GM23338 (cell line): ENCODE data around the gene MORN4. TPM values are rescaled to one million over a fixed set of nuclear protein-coding genes. Genes with fewer than 3 reads are reported as not detected.

ENCODE experiments used
- ATAC-seq: fragments of 200-7000 bp; cut with Tn5 transposase; 3 replicates; pipeline ENCODE4 v1.9.1; 2020
- DNase-seq: peaks from one replicate; pipeline ENCODE4 v3.0.0-alpha.2; 2015; ENCODE audit warnings: low spot score
- H2AFZ ChIP-seq: fragments of 200-600 bp; sonication (generic); 2 replicates; pipeline ENCODE4 v1.8.0; 2016; ENCODE audit warnings: antibody characterized with exemption, mild to moderate bottlenecking, moderate library complexity
- H3F3A ChIP-seq: fragments of 200-600 bp; sonication (generic); replicated peaks from 2 replicates; pipeline ENCODE4 v1.8.0; 2017; ENCODE audit warnings: antibody characterized with exemption, mixed run types, low read depth
- H3K27ac ChIP-seq: fragments of 200-600 bp; sonication (generic); 2 replicates; pipeline ENCODE4 v1.6.1; 2016; ENCODE audit warnings: low read depth
- H3K27me3 ChIP-seq: fragments of 200-600 bp; sonication (generic); 2 replicates; pipeline ENCODE4 v1.8.0; 2016; ENCODE audit warnings: mild to moderate bottlenecking, mixed run types, moderate library complexity; ENCODE audit not compliant: insufficient read depth
- H3K36me3 ChIP-seq: fragments of 200-600 bp; sonication (generic); 2 replicates; pipeline ENCODE4 v1.8.0; 2016; ENCODE audit warnings: mild to moderate bottlenecking; ENCODE audit not compliant: insufficient read depth
- H3K4me1 ChIP-seq: fragments of 200-600 bp; sonication (generic); 2 replicates; pipeline ENCODE4 v1.8.0; 2016; ENCODE audit warnings: mild to moderate bottlenecking, moderate library complexity; ENCODE audit not compliant: insufficient read depth
- H3K4me2 ChIP-seq: fragments of 200-600 bp; sonication (generic); 2 replicates; pipeline ENCODE4 v1.7.1; 2017; ENCODE audit warnings: mixed run types
- H3K4me3 ChIP-seq: fragments of 200-600 bp; sonication (generic); 2 replicates; pipeline ENCODE4 v1.6.1; 2016; ENCODE audit warnings: mixed run types
- H3K79me2 ChIP-seq: fragments of 200-600 bp; sonication (generic); replicated peaks from 2 replicates; pipeline ENCODE4 v1.8.0; 2017; ENCODE audit warnings: mild to moderate bottlenecking; ENCODE audit not compliant: insufficient read depth
- H3K9me2 ChIP-seq: fragments of 200-600 bp; sonication (generic); 2 replicates; pipeline ENCODE4 v1.8.0; 2017; ENCODE audit not compliant: insufficient read depth
- H4K20me1 ChIP-seq: fragments of 200-600 bp; sonication (generic); replicated peaks from 2 replicates; pipeline ENCODE4 v1.8.0; 2017; ENCODE audit warnings: mild to moderate bottlenecking; ENCODE audit not compliant: insufficient read depth
- H3K27ac Mint-ChIP-seq: 2 replicates; pipeline ENCODE4 v1.8.0; 2020; ENCODE audit warnings: inconsistent platforms, mild to moderate bottlenecking, moderate library complexity, mixed read lengths
- H3K27me3 Mint-ChIP-seq: 3 replicates; pipeline ENCODE4 v1.8.0; 2022; ENCODE audit warnings: low read depth, mild to moderate bottlenecking, moderate library complexity, mixed read lengths, inconsistent platforms; ENCODE audit not compliant: insufficient read depth, poor library complexity
- H3K36me3 Mint-ChIP-seq: 3 replicates; pipeline ENCODE4 v1.8.0; 2021; ENCODE audit warnings: low read depth, mild to moderate bottlenecking, inconsistent platforms, moderate library complexity, mixed read lengths
- H3K4me1 Mint-ChIP-seq: 3 replicates; pipeline ENCODE4 v1.8.0; 2020; ENCODE audit warnings: mild to moderate bottlenecking, inconsistent platforms, mixed read lengths
- H3K4me3 Mint-ChIP-seq: 3 replicates; pipeline ENCODE4 v1.8.0; 2021; ENCODE audit warnings: moderate library complexity, mild to moderate bottlenecking, inconsistent platforms, mixed read lengths
- H3K9me3 Mint-ChIP-seq: 3 replicates; pipeline ENCODE4 v1.8.0; 2020; ENCODE audit warnings: moderate library complexity, mild to moderate bottlenecking, inconsistent platforms, mixed read lengths
- CREB1 ChIP-seq: fragments of 250-450 bp; sonication (Bioruptor Pico); IDR thresholded peaks from 2 replicates; pipeline ENCODE4 v1.5.0; 2020; ENCODE audit warnings: low read depth, mild to moderate bottlenecking, moderate library complexity
- EZH2 ChIP-seq: fragments of 200-600 bp; sonication (generic); IDR thresholded peaks from one replicate; pipeline ENCODE4 v1.8.0; 2017; ENCODE audit warnings: antibody characterized with exemption, mild to moderate bottlenecking, low read depth; ENCODE audit not compliant: unreplicated experiment
- EZH2phosphoT487 ChIP-seq: fragments of 200-600 bp; sonication (generic); IDR thresholded peaks from one replicate; pipeline ENCODE4 v1.8.1; 2018; ENCODE audit warnings: antibody characterized with exemption; ENCODE audit not compliant: unreplicated experiment
- JUNB ChIP-seq: IDR thresholded peaks from one replicate; pipeline ENCODE4 v1.6.1; 2016; ENCODE audit warnings: antibody characterized with exemption; ENCODE audit not compliant: unreplicated experiment
- NANOG ChIP-seq: IDR thresholded peaks from 2 replicates; pipeline ENCODE4 v1.6.1; 2016; ENCODE audit warnings: antibody characterized with exemption, borderline replicate concordance
- POLR2AphosphoS5 ChIP-seq: IDR thresholded peaks from 2 replicates; pipeline ENCODE4 v1.6.1; 2016; ENCODE audit warnings: antibody characterized with exemption, low read depth
- STAT1 ChIP-seq: IDR thresholded peaks from one replicate; pipeline ENCODE4 v1.6.1; 2016; ENCODE audit warnings: antibody characterized with exemption; ENCODE audit not compliant: unreplicated experiment
- ZNF114 ChIP-seq: fragments of 250-450 bp; sonication (Bioruptor Pico); IDR thresholded peaks from 2 replicates; pipeline ENCODE4 v1.5.0; 2020; ENCODE audit warnings: mild to moderate bottlenecking, moderate library complexity
- ZNF331 ChIP-seq: fragments of 250-450 bp; sonication (Bioruptor Pico); IDR thresholded peaks from 2 replicates; pipeline ENCODE4 v1.5.0; 2020; ENCODE audit warnings: low read depth, mild to moderate bottlenecking, moderate library complexity
- polyA plus RNA-seq: library from polyadenylated mRNA; unstranded; fragments of >200 nt; fragmentation: Nextera tagmentation; extraction: Ambion mirVana; gene quantifications from 2 replicates; pipeline ENCODE4 v1.2.1, GENCODE V29; 2016
- total RNA-seq: library from RNA; depleted of rRNA; stranded (reverse); fragments of >200 nt; shearing (Covaris generic); gene quantifications from 2 replicates; pipeline ENCODE4 v1.2.3, GENCODE V29; 2014
- TF ChIP-seq, protein P1 (sequence below): fragments of 250-450 bp; sonication (Bioruptor Pico); IDR thresholded peaks from 2 replicates; pipeline ENCODE4 v1.5.0; 2020; ENCODE audit warnings: mild to moderate bottlenecking, moderate library complexity
- TF ChIP-seq, protein P2 (sequence below), 2 experiments: fragments of 200-600 bp in 1 of 2; sonication (generic) in 1 of 2; conservative IDR thresholded peaks; 2 replicates each; pipeline versions ENCODE4 v1.5.1 to v1.6.1; 2016 to 2017; ENCODE audit warnings: antibody characterized with exemption in 2 of 2, low read depth in 2 of 2, mild to moderate bottlenecking in 2 of 2, moderate library complexity in 1 of 2
- TF ChIP-seq, protein P3 (sequence below): IDR thresholded peaks from one replicate; pipeline ENCODE4 v1.6.1; 2018; ENCODE audit warnings: antibody characterized with exemption; ENCODE audit not compliant: unreplicated experiment
- TF ChIP-seq, protein P4 (sequence below): IDR thresholded peaks from 2 replicates; pipeline ENCODE4 v1.6.1; 2016; ENCODE audit warnings: antibody characterized with exemption

The MORN4 gene
- total and polyA plus RNA-seq, 2 experiments from 2014 or later: 9.0 to 50.0 TPM

DNA sequence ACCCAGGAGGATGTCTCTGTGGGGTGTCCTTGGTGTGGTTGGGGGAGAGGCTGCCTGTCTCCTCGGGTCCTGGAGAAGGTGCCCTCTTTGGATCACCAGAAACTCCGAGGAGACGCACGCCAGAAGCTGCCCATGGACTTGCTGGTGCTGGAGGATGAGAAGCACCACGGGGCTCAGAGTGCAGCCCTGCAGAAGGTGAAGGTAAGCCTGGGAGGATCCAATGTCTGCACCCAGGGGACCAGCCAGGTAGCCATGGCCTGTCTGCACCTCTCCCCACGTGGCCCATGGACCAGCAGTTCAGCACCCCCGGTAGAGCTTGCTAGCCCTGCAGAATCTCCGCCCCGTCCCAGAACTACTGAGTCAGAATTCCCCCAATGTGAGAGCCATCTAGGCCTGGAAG is 55.6 kb downstream of the MORN4 start:
- DNase-seq (no peak), ATAC-seq (no peak)
- no peaks in the 10 kb centered on the region for H3K36me3 Mint-ChIP-seq
- Histone ChIP-seq H3K27me3 (no peaks in the 10 kb centered on the region), H3K27ac (no peak overlapping the region), H3K9me2 (no peaks in the 10 kb centered on the region), H3K4me3 (no peak overlapping the region), H3F3A (no peaks in the 10 kb centered on the region), H2AFZ (no peak overlapping the region), H3K36me3 (no peaks in the 10 kb centered on the region), H3K4me2 (no peak overlapping the region), H3K4me1 (no peaks in the 10 kb centered on the region), H4K20me1 (no peaks in the 10 kb centered on the region), H3K79me2 (no peaks in the 10 kb centered on the region)
- peaks cover 10% of the 10 kb centered on the region; the same call in 2 of the 3 replicates for H3K4me1 Mint-ChIP-seq
- peaks cover 5% of the 10 kb centered on the region for H3K27me3 Mint-ChIP-seq
- TF ChIP-seq EZH2phosphoT487: no peak
- TF ChIP-seq CREB1: no peak
- TF ChIP-seq EZH2: no peak
- TF ChIP-seq, protein P1, sequence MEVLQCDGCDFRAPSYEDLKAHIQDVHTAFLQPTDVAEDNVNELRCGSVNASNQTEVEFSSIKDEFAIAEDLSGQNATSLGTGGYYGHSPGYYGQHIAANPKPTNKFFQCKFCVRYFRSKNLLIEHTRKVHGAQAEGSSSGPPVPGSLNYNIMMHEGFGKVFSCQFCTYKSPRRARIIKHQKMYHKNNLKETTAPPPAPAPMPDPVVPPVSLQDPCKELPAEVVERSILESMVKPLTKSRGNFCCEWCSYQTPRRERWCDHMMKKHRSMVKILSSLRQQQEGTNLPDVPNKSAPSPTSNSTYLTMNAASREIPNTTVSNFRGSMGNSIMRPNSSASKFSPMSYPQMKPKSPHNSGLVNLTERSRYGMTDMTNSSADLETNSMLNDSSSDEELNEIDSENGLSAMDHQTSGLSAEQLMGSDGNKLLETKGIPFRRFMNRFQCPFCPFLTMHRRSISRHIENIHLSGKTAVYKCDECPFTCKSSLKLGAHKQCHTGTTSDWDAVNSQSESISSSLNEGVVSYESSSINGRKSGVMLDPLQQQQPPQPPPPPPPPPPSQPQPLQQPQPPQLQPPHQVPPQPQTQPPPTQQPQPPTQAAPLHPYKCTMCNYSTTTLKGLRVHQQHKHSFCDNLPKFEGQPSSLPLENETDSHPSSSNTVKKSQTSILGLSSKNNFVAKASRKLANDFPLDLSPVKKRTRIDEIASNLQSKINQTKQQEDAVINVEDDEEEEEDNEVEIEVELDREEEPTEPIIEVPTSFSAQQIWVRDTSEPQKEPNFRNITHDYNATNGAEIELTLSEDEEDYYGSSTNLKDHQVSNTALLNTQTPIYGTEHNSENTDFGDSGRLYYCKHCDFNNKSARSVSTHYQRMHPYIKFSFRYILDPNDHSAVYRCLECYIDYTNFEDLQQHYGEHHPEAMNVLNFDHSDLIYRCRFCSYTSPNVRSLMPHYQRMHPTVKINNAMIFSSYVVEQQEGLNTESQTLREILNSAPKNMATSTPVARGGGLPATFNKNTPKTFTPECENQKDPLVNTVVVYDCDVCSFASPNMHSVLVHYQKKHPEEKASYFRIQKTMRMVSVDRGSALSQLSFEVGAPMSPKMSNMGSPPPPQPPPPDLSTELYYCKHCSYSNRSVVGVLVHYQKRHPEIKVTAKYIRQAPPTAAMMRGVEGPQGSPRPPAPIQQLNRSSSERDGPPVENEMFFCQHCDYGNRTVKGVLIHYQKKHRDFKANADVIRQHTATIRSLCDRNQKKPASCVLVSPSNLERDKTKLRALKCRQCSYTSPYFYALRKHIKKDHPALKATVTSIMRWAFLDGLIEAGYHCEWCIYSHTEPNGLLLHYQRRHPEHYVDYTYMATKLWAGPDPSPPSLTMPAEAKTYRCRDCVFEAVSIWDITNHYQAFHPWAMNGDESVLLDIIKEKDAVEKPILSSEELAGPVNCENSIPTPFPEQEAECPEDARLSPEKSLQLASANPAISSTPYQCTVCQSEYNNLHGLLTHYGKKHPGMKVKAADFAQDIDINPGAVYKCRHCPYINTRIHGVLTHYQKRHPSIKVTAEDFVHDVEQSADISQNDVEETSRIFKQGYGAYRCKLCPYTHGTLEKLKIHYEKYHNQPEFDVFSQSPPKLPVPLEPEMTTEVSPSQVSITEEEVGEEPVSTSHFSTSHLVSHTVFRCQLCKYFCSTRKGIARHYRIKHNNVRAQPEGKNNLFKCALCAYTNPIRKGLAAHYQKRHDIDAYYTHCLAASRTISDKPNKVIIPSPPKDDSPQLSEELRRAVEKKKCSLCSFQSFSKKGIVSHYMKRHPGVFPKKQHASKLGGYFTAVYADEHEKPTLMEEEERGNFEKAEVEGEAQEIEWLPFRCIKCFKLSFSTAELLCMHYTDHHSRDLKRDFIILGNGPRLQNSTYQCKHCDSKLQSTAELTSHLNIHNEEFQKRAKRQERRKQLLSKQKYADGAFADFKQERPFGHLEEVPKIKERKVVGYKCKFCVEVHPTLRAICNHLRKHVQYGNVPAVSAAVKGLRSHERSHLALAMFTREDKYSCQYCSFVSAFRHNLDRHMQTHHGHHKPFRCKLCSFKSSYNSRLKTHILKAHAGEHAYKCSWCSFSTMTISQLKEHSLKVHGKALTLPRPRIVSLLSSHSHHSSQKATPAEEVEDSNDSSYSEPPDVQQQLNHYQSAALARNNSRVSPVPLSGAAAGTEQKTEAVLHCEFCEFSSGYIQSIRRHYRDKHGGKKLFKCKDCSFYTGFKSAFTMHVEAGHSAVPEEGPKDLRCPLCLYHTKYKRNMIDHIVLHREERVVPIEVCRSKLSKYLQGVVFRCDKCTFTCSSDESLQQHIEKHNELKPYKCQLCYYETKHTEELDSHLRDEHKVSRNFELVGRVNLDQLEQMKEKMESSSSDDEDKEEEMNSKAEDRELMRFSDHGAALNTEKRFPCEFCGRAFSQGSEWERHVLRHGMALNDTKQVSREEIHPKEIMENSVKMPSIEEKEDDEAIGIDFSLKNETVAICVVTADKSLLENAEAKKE: no peak
- no peak for TF ChIP-seq POLR2AphosphoS5
- no peak for TF ChIP-seq JUNB
- TF ChIP-seq ZNF331 (CRISPR knock-in tag): no peak
- TF ChIP-seq, protein P2, sequence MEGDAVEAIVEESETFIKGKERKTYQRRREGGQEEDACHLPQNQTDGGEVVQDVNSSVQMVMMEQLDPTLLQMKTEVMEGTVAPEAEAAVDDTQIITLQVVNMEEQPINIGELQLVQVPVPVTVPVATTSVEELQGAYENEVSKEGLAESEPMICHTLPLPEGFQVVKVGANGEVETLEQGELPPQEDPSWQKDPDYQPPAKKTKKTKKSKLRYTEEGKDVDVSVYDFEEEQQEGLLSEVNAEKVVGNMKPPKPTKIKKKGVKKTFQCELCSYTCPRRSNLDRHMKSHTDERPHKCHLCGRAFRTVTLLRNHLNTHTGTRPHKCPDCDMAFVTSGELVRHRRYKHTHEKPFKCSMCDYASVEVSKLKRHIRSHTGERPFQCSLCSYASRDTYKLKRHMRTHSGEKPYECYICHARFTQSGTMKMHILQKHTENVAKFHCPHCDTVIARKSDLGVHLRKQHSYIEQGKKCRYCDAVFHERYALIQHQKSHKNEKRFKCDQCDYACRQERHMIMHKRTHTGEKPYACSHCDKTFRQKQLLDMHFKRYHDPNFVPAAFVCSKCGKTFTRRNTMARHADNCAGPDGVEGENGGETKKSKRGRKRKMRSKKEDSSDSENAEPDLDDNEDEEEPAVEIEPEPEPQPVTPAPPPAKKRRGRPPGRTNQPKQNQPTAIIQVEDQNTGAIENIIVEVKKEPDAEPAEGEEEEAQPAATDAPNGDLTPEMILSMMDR (conservative IDR thresholded peaks at IDR 0.05; ENCODE audit: low read depth in 2 of 2): no peak
- no peak for TF ChIP-seq NANOG
- no peak for TF ChIP-seq ZNF114
- TF ChIP-seq STAT1: no peak
- TF ChIP-seq, protein P3, sequence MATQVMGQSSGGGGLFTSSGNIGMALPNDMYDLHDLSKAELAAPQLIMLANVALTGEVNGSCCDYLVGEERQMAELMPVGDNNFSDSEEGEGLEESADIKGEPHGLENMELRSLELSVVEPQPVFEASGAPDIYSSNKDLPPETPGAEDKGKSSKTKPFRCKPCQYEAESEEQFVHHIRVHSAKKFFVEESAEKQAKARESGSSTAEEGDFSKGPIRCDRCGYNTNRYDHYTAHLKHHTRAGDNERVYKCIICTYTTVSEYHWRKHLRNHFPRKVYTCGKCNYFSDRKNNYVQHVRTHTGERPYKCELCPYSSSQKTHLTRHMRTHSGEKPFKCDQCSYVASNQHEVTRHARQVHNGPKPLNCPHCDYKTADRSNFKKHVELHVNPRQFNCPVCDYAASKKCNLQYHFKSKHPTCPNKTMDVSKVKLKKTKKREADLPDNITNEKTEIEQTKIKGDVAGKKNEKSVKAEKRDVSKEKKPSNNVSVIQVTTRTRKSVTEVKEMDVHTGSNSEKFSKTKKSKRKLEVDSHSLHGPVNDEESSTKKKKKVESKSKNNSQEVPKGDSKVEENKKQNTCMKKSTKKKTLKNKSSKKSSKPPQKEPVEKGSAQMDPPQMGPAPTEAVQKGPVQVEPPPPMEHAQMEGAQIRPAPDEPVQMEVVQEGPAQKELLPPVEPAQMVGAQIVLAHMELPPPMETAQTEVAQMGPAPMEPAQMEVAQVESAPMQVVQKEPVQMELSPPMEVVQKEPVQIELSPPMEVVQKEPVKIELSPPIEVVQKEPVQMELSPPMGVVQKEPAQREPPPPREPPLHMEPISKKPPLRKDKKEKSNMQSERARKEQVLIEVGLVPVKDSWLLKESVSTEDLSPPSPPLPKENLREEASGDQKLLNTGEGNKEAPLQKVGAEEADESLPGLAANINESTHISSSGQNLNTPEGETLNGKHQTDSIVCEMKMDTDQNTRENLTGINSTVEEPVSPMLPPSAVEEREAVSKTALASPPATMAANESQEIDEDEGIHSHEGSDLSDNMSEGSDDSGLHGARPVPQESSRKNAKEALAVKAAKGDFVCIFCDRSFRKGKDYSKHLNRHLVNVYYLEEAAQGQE: no peak
- TF ChIP-seq, protein P4, sequence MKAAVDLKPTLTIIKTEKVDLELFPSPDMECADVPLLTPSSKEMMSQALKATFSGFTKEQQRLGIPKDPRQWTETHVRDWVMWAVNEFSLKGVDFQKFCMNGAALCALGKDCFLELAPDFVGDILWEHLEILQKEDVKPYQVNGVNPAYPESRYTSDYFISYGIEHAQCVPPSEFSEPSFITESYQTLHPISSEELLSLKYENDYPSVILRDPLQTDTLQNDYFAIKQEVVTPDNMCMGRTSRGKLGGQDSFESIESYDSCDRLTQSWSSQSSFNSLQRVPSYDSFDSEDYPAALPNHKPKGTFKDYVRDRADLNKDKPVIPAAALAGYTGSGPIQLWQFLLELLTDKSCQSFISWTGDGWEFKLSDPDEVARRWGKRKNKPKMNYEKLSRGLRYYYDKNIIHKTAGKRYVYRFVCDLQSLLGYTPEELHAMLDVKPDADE: no peak
- no peaks in the 10 kb centered on the region for H3K9me3 Mint-ChIP-seq
- no peak overlapping the region for H3K27ac Mint-ChIP-seq
- H3K4me3 Mint-ChIP-seq: no peak overlapping the region
